Endothelial cell of umbilical vein (primary cell): ENCODE measurements around the gene GRAMD4. TPM values are rescaled to one million over a fixed set of nuclear protein-coding genes. Genes with fewer than 3 reads are reported as not detected.

Experiments used
- BruUV-seq: library from RNA; stranded (reverse); fragments of 400-500 nt; replicated peaks from 2 replicates; lab custom pipeline; 2021; lab: Mats Ljungman, UMichigan
- CTCF ChIA-PET: fragments of 300-600, 350-600 bp; sonication (Branson Sonifier 250); formaldehyde crosslinking; loops from one replicate; lab custom pipeline; 2021; ENCODE audit warnings: antibody characterized with exemption, inconsistent platforms; lab: Charles Lee
- POLR2A ChIA-PET: fragments of 300-600, 350-600 bp; sonication (Branson Sonifier 250); formaldehyde crosslinking; loops from one replicate; lab custom pipeline; 2021; ENCODE audit warnings: antibody characterized with exemption, inconsistent platforms; lab: Charles Lee
- DNase-seq: peaks from one replicate; pipeline ENCODE4 v3.0.0-alpha.2; 2011; ENCODE audit warnings: low read depth, low spot score
- FAIRE-seq: peaks from 2 replicates; lab custom pipeline; 2011; peaks lifted over from hg19 to GRCh38; lab: Jason Lieb, UNC
- H2AFZ ChIP-seq: 2 replicates; pipeline ENCODE4 v1.6.0; 2012; ENCODE audit warnings: low read depth, low read length, control low read depth, inconsistent platforms
- H3K27ac ChIP-seq: 2 replicates; pipeline ENCODE4 v1.5.1; 2011; ENCODE audit warnings: low read depth, mild to moderate bottlenecking, control low read depth, low read length, moderate library complexity; ENCODE audit not compliant: insufficient read depth
- H3K27me3 ChIP-seq, 2 experiments: 2 replicates each; pipeline versions ENCODE4 v1.6.0 to v1.6.1; 2011; ENCODE audit warnings: low read length in 2 of 2, mixed read lengths in 1 of 2; ENCODE audit not compliant: control insufficient read depth in 2 of 2, insufficient read depth in 2 of 2
- H3K36me3 ChIP-seq, 2 experiments: 2 replicates in 1 of 2; 3 replicates in 1 of 2; pipeline ENCODE4 v1.5.1; 2011; ENCODE audit warnings: low read length in 2 of 2, mild to moderate bottlenecking in 1 of 2, moderate library complexity in 1 of 2; ENCODE audit not compliant: control insufficient read depth in 2 of 2, insufficient read depth in 2 of 2; ENCODE audit errors: extremely low read depth in 1 of 2
- H3K4me1 ChIP-seq: 3 replicates; pipeline ENCODE4 v1.5.1; 2011; ENCODE audit warnings: mild to moderate bottlenecking, low read length; ENCODE audit not compliant: control insufficient read depth, insufficient read depth; ENCODE audit errors: extremely low read depth
- H3K4me2 ChIP-seq: 2 replicates; pipeline ENCODE4 v1.6.1; 2011; ENCODE audit warnings: low read length, control low read depth, mixed read lengths; ENCODE audit not compliant: insufficient read depth
- H3K4me3 ChIP-seq, 3 experiments: fragments of 200-600 bp in 1 of 3; sonication (generic), shearing (Covaris generic) in 1 of 3; replicated peaks in 1 of 3; 2 replicates each; pipeline ENCODE4 v1.5.1; 2011 to 2016; ENCODE audit warnings: control low read depth in 3 of 3, low read length in 3 of 3, mild to moderate bottlenecking in 2 of 3, inconsistent platforms in 1 of 3, low read depth in 1 of 3, moderate library complexity in 1 of 3; ENCODE audit not compliant: insufficient read depth in 1 of 3
- H3K79me2 ChIP-seq: 2 replicates; pipeline ENCODE4 v1.6.0; 2012; ENCODE audit warnings: low read length, inconsistent platforms; ENCODE audit not compliant: control insufficient read depth, insufficient read depth
- H3K9ac ChIP-seq: replicated peaks from 2 replicates; pipeline ENCODE3; 2011; ENCODE audit warnings: low read length, control low read depth; ENCODE audit not compliant: insufficient read depth; ENCODE audit errors: extremely low read depth
- H3K9me1 ChIP-seq: replicated peaks from 3 replicates; pipeline ENCODE4 v1.6.0; 2011; ENCODE audit warnings: mild to moderate bottlenecking, low read length; ENCODE audit not compliant: control insufficient read depth, insufficient read depth; ENCODE audit errors: extremely low read depth
- H3K9me3 ChIP-seq: replicated peaks from 2 replicates; pipeline ENCODE4 v1.5.1; 2012; ENCODE audit warnings: low read length, inconsistent platforms; ENCODE audit not compliant: control insufficient read depth, insufficient read depth
- H4K20me1 ChIP-seq: replicated peaks from 2 replicates; pipeline ENCODE3; 2011; ENCODE audit warnings: mild to moderate bottlenecking, low read length; ENCODE audit not compliant: control insufficient read depth, insufficient read depth; ENCODE audit errors: extremely low read depth
- CTCF ChIP-seq, 2 donors: IDR thresholded peaks; 1 replicate in 1 of 2; 2 replicates in 1 of 2; pipeline ENCODE4 v1.5.1; 2011; ENCODE audit warnings: low read length in 2 of 2, mild to moderate bottlenecking in 2 of 2, moderate library complexity in 2 of 2, control low read depth in 1 of 2, inconsistent platforms in 1 of 2, low read depth in 1 of 2; ENCODE audit not compliant: insufficient read depth in 1 of 2; ENCODE audit errors: extremely low read depth in 1 of 2
- EZH2 ChIP-seq: IDR thresholded peaks from 2 replicates; pipeline ENCODE4 v1.6.1; 2012; ENCODE audit warnings: borderline replicate concordance, low read depth, mild to moderate bottlenecking, moderate library complexity, low read length, inconsistent platforms; ENCODE audit not compliant: severe bottlenecking
- FOS ChIP-seq: IDR thresholded peaks from 2 replicates; pipeline ENCODE4 v1.6.1; 2011; ENCODE audit warnings: mild to moderate bottlenecking, low read length, moderate library complexity, borderline replicate concordance; ENCODE audit not compliant: insufficient read depth
- GATA2 ChIP-seq: IDR thresholded peaks from 2 replicates; pipeline ENCODE4 v1.7.0; 2011; ENCODE audit warnings: low read depth, mild to moderate bottlenecking, moderate library complexity, mixed read lengths, low read length; ENCODE audit not compliant: insufficient read length, insufficient read depth
- JUN ChIP-seq: IDR thresholded peaks from 2 replicates; pipeline ENCODE4 v1.6.1; 2011; ENCODE audit warnings: borderline replicate concordance, low read depth; ENCODE audit not compliant: insufficient read length, insufficient read depth
- MAX ChIP-seq: IDR thresholded peaks from 2 replicates; pipeline ENCODE4 v1.6.1; 2011; ENCODE audit not compliant: insufficient read depth, insufficient read length
- MYC ChIP-seq: IDR thresholded peaks from one replicate; pipeline ENCODE4 v1.6.1; 2011; ENCODE audit warnings: mild to moderate bottlenecking, low read depth, low read length
- POLR2A ChIP-seq: IDR thresholded peaks from 2 replicates; pipeline ENCODE4 v1.6.1; 2012; ENCODE audit warnings: low read depth, mild to moderate bottlenecking, control low read depth, low read length
- POLR2AphosphoS5 ChIP-seq: IDR thresholded peaks from 2 replicates; pipeline ENCODE4 v1.6.1; 2012; ENCODE audit warnings: low read depth, mild to moderate bottlenecking, control low read depth, low read length, moderate library complexity; ENCODE audit not compliant: insufficient read depth
- dilution Hi-C: fragments of 300-500 bp; cut with MboI; formaldehyde crosslinking; loops from one replicate; pipeline ENCODE4 v1.15.0; 2019; ENCODE audit warnings: low sequenced_read_pairs; ENCODE audit not compliant: extremely low pct_ligation_motif_present
- intact Hi-C: fragments of 100-400 bp; cut with micrococcal nuclease; formaldehyde crosslinking; loops from one replicate; pipeline ENCODE4 v1.10.0; 2022
- polyA plus RNA-seq, 4 experiments: library from polyadenylated mRNA; depleted of rRNA in 3 of 4; stranded (reverse) in 3 of 4; unstranded in 1 of 4; fragments of >200 nt; gene quantifications; 2 replicates each; pipeline versions ENCODE4 v1.2.1 to v1.2.3, GENCODE V29; 2011 to 2012; ENCODE audit warnings: missing spikeins in 1 of 4
- total RNA-seq: library from RNA; stranded (reverse); gene quantifications from 2 replicates; pipeline ENCODE4 v1.2.3, GENCODE V29; 2021

Gene GRAMD4
- total and polyA plus RNA-seq, 2 donors (not counting 3 experiments of a cell fraction or from before 2014, with no cell fraction given): 5.9 to 14.8 TPM

GRCh38 chr22:46665151-46665695 lies 45.0 kb downstream of the GRAMD4 start:
- no peak for FAIRE-seq
- Histone ChIP-seq H3K4me2 (no peak overlapping the region), H4K20me1 (no peaks in the 10 kb centered on the region), H2AFZ (no peak overlapping the region), H3K4me1 (no peaks in the 10 kb centered on the region), H3K27me3 (no peaks in the 10 kb centered on the region), H3K4me3 (no peak overlapping the region), H3K27ac (no peak overlapping the region), H3K9me3 (no peaks in the 10 kb centered on the region), H3K9ac (no peak overlapping the region), H3K36me3 (peaks cover 0 to 4% of the 10 kb centered on the region in 2 experiments), H3K9me1 (no peaks in the 10 kb centered on the region), H3K79me2 (no peaks in the 10 kb centered on the region)
- ChIA-PET POLR2A (no interaction called here), CTCF (no interaction called here)
- dilution Hi-C loops: no loop called here
- BruUV-seq: no TSS peak
- TF ChIP-seq FOS: no peak
- TF ChIP-seq JUN: no peak
- no peak for TF ChIP-seq POLR2AphosphoS5
- no peak for TF ChIP-seq POLR2A
- TF ChIP-seq MYC: no peak
- no peak for TF ChIP-seq CTCF (IDR thresholded peaks at IDR 0.05; ENCODE audit: extremely low read depth in 1 of 2, insufficient read depth in 1 of 2, low read depth in 1 of 2, low read length in 2 of 2)
- no peak for TF ChIP-seq GATA2
- TF ChIP-seq EZH2: no peak
- no peak for TF ChIP-seq MAX
- intact Hi-C loops: no loop called here
- DNase-seq: no peak
